Osteoblast (primary cell): Measurements from ENCODE around the gene RELN. TPM values are rescaled to one million over a fixed set of nuclear protein-coding genes. Genes with fewer than 3 reads are reported as not detected.

ENCODE experiments used
- DNase-seq: peaks from one replicate; pipeline ENCODE4 v3.0.0; 2011; ENCODE audit warnings: low spot score, mixed read lengths; ENCODE audit not compliant: insufficient read length; ENCODE audit errors: missing footprints
- H2AFZ ChIP-seq: 2 replicates; pipeline ENCODE4 v1.6.0; 2011; ENCODE audit warnings: mild to moderate bottlenecking, low read length
- H3K27ac ChIP-seq: 2 replicates; pipeline ENCODE4 v1.5.1; 2011; ENCODE audit warnings: mild to moderate bottlenecking, low read depth, low read length, moderate library complexity
- H3K27me3 ChIP-seq: 2 replicates; pipeline ENCODE4 v1.6.0; 2012; ENCODE audit warnings: mild to moderate bottlenecking, control low read depth, inconsistent platforms, low read length, moderate library complexity; ENCODE audit not compliant: insufficient read depth
- H3K36me3 ChIP-seq: 2 replicates; pipeline ENCODE4 v1.5.1; 2011; ENCODE audit warnings: mild to moderate bottlenecking, low read length, control low read depth, moderate library complexity; ENCODE audit not compliant: insufficient read depth
- H3K4me1 ChIP-seq: 2 replicates; pipeline ENCODE4 v1.5.1; 2011; ENCODE audit warnings: mild to moderate bottlenecking, low read length, control low read depth, moderate library complexity; ENCODE audit not compliant: insufficient read depth
- H3K4me2 ChIP-seq: 2 replicates; pipeline ENCODE4 v1.6.0; 2011; ENCODE audit warnings: mild to moderate bottlenecking, low read length; ENCODE audit not compliant: insufficient read depth
- H3K4me3 ChIP-seq: fragments of 200-600 bp; sonication (generic); 3 replicates; pipeline ENCODE4 v1.5.1; 2012; ENCODE audit warnings: mild to moderate bottlenecking, low read length, inconsistent platforms; ENCODE audit not compliant: insufficient read depth
- H3K79me2 ChIP-seq: 2 replicates; pipeline ENCODE4 v1.6.0; 2012; ENCODE audit warnings: mild to moderate bottlenecking, low read length, control low read depth, inconsistent platforms; ENCODE audit not compliant: insufficient read depth
- H3K9me3 ChIP-seq: 2 replicates; pipeline ENCODE4 v1.5.1; 2011; ENCODE audit warnings: low read depth, low read length, control low read depth
- H4K20me1 ChIP-seq: 2 replicates; pipeline ENCODE4 v1.6.0; 2012; ENCODE audit warnings: mild to moderate bottlenecking, low read length, control low read depth; ENCODE audit not compliant: insufficient read depth
- total RNA-seq: library from RNA; depleted of rRNA; stranded (reverse); fragments of >200 nt; gene quantifications from 2 replicates; pipeline ENCODE4 v1.2.3, GENCODE V29; 2012
- TF ChIP-seq, protein P1 (sequence below): IDR thresholded peaks from 2 replicates; pipeline ENCODE4 v1.5.1; 2011; ENCODE audit warnings: mild to moderate bottlenecking, low read depth, low read length, moderate library complexity; ENCODE audit errors: extremely low read depth

The RELN gene
- total RNA-seq, 1 donor = 0.36 TPM

DNA sequence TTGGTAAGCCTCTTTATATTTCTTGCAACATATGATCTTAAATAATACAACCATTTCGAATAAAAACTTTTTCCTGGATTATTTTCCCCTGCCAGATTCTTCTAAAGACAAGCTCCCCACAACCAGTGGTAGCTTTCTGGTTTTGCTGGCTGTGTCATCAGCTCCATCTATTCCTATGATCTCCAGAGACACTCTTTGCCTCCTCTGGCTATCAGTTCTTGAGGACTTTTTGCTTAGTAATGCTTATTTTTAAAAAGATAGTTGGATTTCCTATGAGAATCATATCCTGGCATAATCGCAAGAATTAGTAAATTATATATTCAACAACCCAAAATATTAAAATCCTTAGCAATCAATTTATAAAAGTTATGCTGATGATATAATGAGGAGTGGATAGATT lies 439.7 kb downstream of the RELN start:
- no peaks in the 10 kb centered on the region for H4K20me1 ChIP-seq
- H3K27me3 ChIP-seq = no peaks in the 10 kb centered on the region
- TF ChIP-seq, protein P1, sequence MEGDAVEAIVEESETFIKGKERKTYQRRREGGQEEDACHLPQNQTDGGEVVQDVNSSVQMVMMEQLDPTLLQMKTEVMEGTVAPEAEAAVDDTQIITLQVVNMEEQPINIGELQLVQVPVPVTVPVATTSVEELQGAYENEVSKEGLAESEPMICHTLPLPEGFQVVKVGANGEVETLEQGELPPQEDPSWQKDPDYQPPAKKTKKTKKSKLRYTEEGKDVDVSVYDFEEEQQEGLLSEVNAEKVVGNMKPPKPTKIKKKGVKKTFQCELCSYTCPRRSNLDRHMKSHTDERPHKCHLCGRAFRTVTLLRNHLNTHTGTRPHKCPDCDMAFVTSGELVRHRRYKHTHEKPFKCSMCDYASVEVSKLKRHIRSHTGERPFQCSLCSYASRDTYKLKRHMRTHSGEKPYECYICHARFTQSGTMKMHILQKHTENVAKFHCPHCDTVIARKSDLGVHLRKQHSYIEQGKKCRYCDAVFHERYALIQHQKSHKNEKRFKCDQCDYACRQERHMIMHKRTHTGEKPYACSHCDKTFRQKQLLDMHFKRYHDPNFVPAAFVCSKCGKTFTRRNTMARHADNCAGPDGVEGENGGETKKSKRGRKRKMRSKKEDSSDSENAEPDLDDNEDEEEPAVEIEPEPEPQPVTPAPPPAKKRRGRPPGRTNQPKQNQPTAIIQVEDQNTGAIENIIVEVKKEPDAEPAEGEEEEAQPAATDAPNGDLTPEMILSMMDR = no peak
- no peaks in the 10 kb centered on the region for H3K9me3 ChIP-seq
- H3K4me2 ChIP-seq = no peak overlapping the region
- H3K79me2 ChIP-seq = no peaks in the 10 kb centered on the region
- no peak overlapping the region for H3K4me3 ChIP-seq
- H3K27ac ChIP-seq = no peak overlapping the region
- no peaks in the 10 kb centered on the region for H3K4me1 ChIP-seq
- no peaks in the 10 kb centered on the region for H3K36me3 ChIP-seq
- H2AFZ ChIP-seq = no peak overlapping the region
- DNase-seq = no peak

- H3K79me2 ChIP-seq = no peaks in the 10 kb centered on the region
Observed at GRCh38 chr7:103547451-103548284, 441.8 kb downstream of the RELN start.

DNA sequence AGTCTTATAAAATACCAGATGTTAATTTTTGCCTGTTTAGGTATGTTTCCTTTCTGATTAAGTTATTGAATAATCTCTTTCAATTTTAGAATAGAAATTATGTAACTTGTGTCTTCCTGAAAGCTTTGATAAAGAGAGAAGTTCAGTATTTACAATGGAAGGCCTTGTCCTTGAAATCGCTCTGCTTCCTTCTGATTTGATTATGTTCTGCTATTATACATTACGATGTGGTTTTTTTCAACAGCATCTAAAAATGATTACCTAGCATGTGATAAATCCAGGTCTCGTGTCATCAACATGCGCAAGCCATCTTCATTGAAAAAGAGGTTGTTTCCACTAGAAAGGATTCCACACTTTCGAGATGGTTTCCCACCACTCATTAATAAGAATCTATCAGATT lies 447.0 kb downstream of the RELN start:
- H2AFZ ChIP-seq = no peak overlapping the region
- H3K4me3 ChIP-seq = no peak overlapping the region
- H3K4me2 ChIP-seq = no peak overlapping the region
- TF ChIP-seq, protein P1 = no peak
- no peaks in the 10 kb centered on the region for H3K9me3 ChIP-seq
- no peaks in the 10 kb centered on the region for H4K20me1 ChIP-seq
- no peak overlapping the region for H3K27ac ChIP-seq
- no peak for DNase-seq
- no peaks in the 10 kb centered on the region for H3K79me2 ChIP-seq
- H3K27me3 ChIP-seq = no peaks in the 10 kb centered on the region
- H3K4me1 ChIP-seq = peaks cover 8% of the 10 kb centered on the region
- H3K36me3 ChIP-seq = no peaks in the 10 kb centered on the region

More at GRCh38 chr7:103547451-103548284, 441.8 kb downstream of the RELN start:
- H4K20me1 ChIP-seq = no peaks in the 10 kb centered on the region
- H3K27ac ChIP-seq = no peak overlapping the region
- no peaks in the 10 kb centered on the region for H3K4me1 ChIP-seq
- H3K27me3 ChIP-seq = no peaks in the 10 kb centered on the region
- H3K4me2 ChIP-seq = no peak overlapping the region
- H3K36me3 ChIP-seq = no peaks in the 10 kb centered on the region
- no peak for DNase-seq
- no peak overlapping the region for H2AFZ ChIP-seq
- H3K4me3 ChIP-seq = no peak overlapping the region
- H3K9me3 ChIP-seq = no peaks in the 10 kb centered on the region
- TF ChIP-seq, protein P1 = no peak

GRCh38 chr7:103541947-103542346 lies 447.5 kb downstream of the RELN start:
- no peak overlapping the region for H2AFZ ChIP-seq
- H3K27me3 ChIP-seq = no peaks in the 10 kb centered on the region
- H3K9me3 ChIP-seq = no peaks in the 10 kb centered on the region
- H3K36me3 ChIP-seq = no peaks in the 10 kb centered on the region
- no peak overlapping the region for H3K4me2 ChIP-seq
- TF ChIP-seq, protein P1 = no peak
- H3K4me1 ChIP-seq = peaks cover 8% of the 10 kb centered on the region
- no peak overlapping the region for H3K27ac ChIP-seq
- no peaks in the 10 kb centered on the region for H4K20me1 ChIP-seq
- no peaks in the 10 kb centered on the region for H3K79me2 ChIP-seq
- H3K4me3 ChIP-seq = no peak overlapping the region
- DNase-seq = no peak
